Bronchial epithelial cell (primary cell): ENCODE data around the gene APOBEC3F. TPM values are rescaled to one million over a fixed set of nuclear protein-coding genes. Genes with fewer than 3 reads are reported as not detected.
A peak's percentile ranks its signal among the peaks of the same experiment; 100 is the strongest.
"Not testable (repeated sequence)": the region's sequence is repeated elsewhere in the genome, so short reads cannot be mapped to it uniquely, and the experiment has no call there.

Experiments
- DNase-seq: peaks from one replicate; pipeline ENCODE4 v3.0.0-alpha.2; 2010; ENCODE audit warnings: low read depth
- FAIRE-seq: peaks from 2 replicates; lab custom pipeline; 2011; peaks lifted over from hg19 to GRCh38; lab: Jason Lieb, UNC
- H3K27me3 ChIP-seq: 2 replicates; pipeline ENCODE4 v1.5.1; 2011; ENCODE audit warnings: low read length; ENCODE audit not compliant: control insufficient read depth, insufficient read depth
- H3K36me3 ChIP-seq: 2 replicates; pipeline ENCODE4 v1.5.1; 2011; ENCODE audit warnings: low read length; ENCODE audit not compliant: control insufficient read depth, insufficient read depth
- H3K4me3 ChIP-seq: 2 replicates; pipeline ENCODE4 v1.5.1; 2011; ENCODE audit warnings: mild to moderate bottlenecking, low read depth, low read length, control low read depth
- total RNA-seq: library from RNA; depleted of rRNA; stranded (reverse); fragments of >200 nt; gene quantifications from 2 replicates; pipeline ENCODE4 v1.2.1, GENCODE V29; 2014
- TF ChIP-seq, protein P1 (sequence below): IDR thresholded peaks from 2 replicates; pipeline ENCODE4 v1.5.1; 2011; ENCODE audit warnings: mild to moderate bottlenecking, moderate library complexity, low read length, control low read depth, inconsistent platforms; ENCODE audit not compliant: insufficient read depth, severe bottlenecking

APOBEC3F gene
- total RNA-seq, 1 donor from 2014 or later = 0.79 TPM

DNA sequence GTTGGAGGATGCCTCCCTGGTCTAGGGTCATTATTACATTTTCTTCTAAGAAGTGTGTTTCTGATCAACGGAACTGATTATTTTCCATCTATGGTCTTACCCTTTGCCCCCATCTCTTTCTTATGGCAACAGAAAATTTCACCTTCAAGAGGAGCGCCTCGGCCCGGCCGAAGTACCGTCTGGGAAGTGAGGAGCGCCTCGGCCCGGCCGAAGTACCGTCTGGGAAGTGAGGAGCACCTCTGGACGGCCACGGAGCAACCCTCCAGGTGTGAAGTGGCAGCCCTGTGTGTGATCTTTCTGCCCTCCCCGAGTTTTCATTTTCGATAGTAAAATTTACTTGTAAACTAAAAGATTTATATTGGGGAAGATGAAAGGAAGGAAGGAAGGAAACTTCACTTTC, 29.7 kb upstream of the APOBEC3F start:
- TF ChIP-seq, protein P1, sequence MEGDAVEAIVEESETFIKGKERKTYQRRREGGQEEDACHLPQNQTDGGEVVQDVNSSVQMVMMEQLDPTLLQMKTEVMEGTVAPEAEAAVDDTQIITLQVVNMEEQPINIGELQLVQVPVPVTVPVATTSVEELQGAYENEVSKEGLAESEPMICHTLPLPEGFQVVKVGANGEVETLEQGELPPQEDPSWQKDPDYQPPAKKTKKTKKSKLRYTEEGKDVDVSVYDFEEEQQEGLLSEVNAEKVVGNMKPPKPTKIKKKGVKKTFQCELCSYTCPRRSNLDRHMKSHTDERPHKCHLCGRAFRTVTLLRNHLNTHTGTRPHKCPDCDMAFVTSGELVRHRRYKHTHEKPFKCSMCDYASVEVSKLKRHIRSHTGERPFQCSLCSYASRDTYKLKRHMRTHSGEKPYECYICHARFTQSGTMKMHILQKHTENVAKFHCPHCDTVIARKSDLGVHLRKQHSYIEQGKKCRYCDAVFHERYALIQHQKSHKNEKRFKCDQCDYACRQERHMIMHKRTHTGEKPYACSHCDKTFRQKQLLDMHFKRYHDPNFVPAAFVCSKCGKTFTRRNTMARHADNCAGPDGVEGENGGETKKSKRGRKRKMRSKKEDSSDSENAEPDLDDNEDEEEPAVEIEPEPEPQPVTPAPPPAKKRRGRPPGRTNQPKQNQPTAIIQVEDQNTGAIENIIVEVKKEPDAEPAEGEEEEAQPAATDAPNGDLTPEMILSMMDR = no peak
- DNase-seq (no peak), FAIRE-seq (no peak)
- H3K36me3 ChIP-seq = peaks cover 3% of the 10 kb centered on the region
- no peak overlapping the region for H3K4me3 ChIP-seq
- no peaks in the 10 kb centered on the region for H3K27me3 ChIP-seq

DNA sequence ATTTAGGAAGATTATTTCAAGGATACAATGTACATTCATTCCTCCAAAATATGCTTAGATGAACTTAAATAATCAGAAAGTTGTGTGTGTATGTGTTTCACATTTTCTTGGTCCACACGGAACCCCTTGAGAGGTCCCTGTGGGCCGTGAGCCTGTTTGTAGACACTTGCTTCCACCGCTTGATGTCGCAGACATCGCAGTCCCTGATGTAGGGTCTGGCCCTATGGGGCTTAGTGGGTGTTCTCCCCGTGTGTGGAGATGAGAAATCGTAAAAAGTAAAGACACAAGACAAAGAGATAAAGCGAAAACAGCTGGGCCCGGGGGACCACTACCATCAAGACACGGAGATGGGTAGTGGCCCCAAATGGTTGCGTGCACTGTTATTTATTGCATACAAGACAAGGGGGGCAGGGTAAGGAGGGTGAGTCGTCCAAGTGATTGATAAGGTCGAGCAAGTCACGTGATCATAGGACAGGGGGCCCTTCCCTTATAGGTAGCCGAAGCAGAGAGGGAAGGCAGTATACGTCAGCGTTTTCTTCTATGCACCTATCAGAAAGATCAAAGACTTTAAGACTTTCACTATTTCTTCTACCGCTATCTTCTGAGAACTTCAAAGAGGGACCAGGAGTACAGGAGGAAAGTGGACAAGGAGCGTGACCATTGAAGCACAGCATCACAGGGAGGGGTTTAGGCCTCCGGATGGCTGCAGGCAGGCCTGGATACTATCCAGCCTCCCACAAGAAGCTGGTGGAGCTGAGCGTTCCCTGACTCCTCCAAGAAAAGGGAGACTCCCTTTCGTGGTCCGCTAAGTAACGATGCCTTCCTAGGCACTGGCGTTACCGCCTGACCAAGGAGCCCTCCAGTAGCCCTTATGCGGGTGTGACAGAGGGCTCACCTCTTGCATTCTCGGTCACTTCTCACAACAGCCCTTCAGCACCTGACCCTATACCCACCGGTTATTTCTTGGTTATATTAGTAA, 27.8 kb upstream of the APOBEC3F start:
- Histone ChIP-seq H3K4me3 (no peak overlapping the region), H3K36me3 (peaks cover 5% of the 10 kb centered on the region), H3K27me3 (no peaks in the 10 kb centered on the region)
- TF ChIP-seq, protein P1 = no peak
- no peak for DNase-seq
- FAIRE-seq = no peak

DNA sequence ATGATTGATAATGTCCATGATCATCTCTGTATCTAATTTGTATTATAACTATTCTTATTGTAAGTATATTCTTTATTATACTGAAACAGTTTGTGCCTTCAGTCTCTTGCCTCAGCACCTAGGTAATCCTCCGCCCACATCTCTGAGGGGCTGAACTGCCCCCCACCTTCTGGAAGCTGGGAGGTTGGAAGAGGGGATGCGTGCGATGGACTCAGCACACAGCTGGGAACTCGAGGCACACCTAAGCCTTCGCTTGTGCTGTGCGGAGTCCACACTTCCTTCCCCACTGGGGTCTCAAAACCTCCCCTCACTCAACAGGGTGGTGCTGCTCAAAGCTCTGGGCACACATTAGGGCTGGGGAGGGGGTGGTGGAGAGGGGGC, 27.1 kb upstream of the APOBEC3F start:
- DNase-seq, H3K4me3 ChIP-seq, FAIRE-seq, H3K36me3 ChIP-seq, H3K27me3 ChIP-seq: not testable (repeated sequence)

DNA sequence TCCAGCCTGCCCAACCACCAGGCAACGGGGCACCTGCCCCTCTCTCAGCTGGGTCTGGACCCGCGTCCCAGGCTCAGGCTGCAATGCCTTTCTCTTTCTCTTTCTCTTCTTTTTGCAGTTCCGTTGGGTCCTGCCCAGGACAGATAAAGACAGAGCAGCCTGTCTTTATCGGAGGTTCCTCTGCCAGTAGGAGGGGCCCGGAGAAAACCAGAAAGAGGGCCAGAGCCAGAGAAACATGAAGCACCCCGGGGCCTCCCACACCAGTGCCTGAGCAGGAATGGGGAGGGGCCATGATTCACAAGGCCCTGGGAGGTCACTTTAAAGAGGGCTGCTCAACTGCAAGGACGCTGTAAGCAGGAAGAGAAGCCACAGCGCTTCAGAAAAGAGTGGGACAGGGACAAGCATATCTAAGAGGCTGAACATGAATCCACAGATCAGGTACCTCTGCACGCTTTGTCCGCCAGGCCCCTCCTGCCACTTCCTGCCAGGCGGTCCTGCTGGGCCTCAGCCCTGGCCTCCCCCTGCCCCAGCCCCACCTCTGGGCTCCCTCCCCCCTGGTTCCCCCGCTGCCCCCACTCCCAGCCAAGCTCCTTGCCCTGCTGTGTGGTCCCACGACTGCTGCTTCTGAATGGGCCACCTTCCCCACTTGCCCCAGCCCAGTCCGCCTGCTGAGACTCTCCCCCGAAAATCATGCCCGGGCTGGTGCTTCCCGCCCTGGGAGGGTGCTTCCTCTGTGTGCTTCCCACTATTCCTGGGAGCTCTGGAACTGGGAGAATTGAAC, 26.5 kb upstream of the APOBEC3F start, which contains the start of gene APOBEC3C:
Gene APOBEC3C (plus strand): TSS at position 316 of the 781 bp plus-strand sequence. CDS start 106 bp downstream, at position 422.
- TF ChIP-seq, protein P1 = peak; percentile 8
- Histone ChIP-seq H3K36me3 (peaks cover 6% of the 10 kb centered on the region), H3K4me3 (peak within 1 kb of the TSS; percentile 76), H3K27me3 (no peaks in the 10 kb centered on the region)
- FAIRE-seq (peak; percentile 64), DNase-seq (peak; percentile 81)

DNA sequence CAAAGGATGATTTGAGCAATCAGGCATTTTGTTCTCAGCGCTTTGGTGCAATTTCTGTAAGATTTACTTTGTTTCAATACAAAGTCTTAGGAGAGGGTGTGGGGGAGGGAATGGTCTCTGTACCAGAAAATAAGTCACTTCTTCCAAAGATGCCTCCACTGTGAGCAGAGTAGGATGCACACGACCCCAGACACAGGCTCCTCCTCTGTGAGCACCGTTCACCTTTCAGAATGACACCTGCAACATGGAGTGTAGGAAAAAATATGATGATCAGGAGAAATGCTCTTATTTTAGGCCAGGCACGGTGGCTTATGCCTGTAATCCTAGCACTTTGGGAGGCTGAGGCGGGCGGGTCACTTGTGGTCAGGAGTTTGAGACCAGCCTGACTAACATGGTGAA, 25.9 kb upstream of the APOBEC3F start:
- H3K4me3 ChIP-seq = peak overlapping the region; percentile 76
- not testable (repeated sequence) for FAIRE-seq, H3K27me3 ChIP-seq, H3K36me3 ChIP-seq
- peak; percentile 3 for DNase-seq

DNA sequence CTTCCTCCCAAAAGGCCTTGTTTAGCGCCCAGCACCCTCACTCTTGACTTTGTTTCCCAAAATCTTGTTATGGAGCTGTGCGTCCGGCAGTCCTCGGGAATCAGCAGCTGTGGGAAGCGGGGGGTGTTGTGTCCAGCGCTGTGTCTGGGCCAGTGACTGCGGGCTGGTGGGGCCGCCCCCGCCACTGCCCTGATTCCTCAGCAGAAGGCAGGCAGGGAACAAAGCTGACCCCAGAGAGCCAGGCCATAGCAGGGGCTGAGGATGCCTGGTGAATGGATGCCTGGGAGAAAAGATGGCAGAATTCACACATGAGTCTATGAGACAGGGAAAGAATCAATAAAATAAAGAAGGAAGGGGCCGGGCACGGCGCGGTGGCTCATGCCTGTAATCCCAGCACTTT, 24.1 kb upstream of the APOBEC3F start:
- FAIRE-seq (no peak), DNase-seq (no peak)
- H3K4me3 ChIP-seq = no peak overlapping the region
- H3K36me3 ChIP-seq = peaks cover 6% of the 10 kb centered on the region
- TF ChIP-seq, protein P1 = no peak
- no peaks in the 10 kb centered on the region for H3K27me3 ChIP-seq
